ENCODE data around the gene XPO6.

Gene XPO6

GRCh38 chr16:28062261-28062846 lies 149.4 kb downstream of the XPO6 start:
- TF ChIP-seq CTCF (IDR thresholded peaks at IDR 0.05; ENCODE audit: insufficient read depth, low read depth, low read length, missing control alignments): no peak
- no peak overlapping the region for H3K4me3 ChIP-seq (ENCODE audit: low read length)

GRCh38 chr16:28061352-28062101 lies 150.2 kb downstream of the XPO6 start:
- no peak for DNase-seq (ENCODE audit: low read depth)
- H3K4me3 ChIP-seq (ENCODE audit: low read length): no peak overlapping the region
- TF ChIP-seq CTCF (IDR thresholded peaks at IDR 0.05; ENCODE audit: insufficient read depth, low read depth, low read length, missing control alignments): no peak

More at GRCh38 chr16:28062261-28062846, 149.4 kb downstream of the XPO6 start:
- no peak for DNase-seq (ENCODE audit: low read depth)

GRCh38 chr16:28059841-28060575 lies 151.8 kb downstream of the XPO6 start:
- DNase-seq (ENCODE audit: low read depth): no peak
- no peak for TF ChIP-seq CTCF (IDR thresholded peaks at IDR 0.05; ENCODE audit: insufficient read depth, low read depth, low read length, missing control alignments)
- H3K4me3 ChIP-seq (ENCODE audit: low read length): no peak overlapping the region

GRCh38 chr16:28058839-28059589 lies 152.8 kb downstream of the XPO6 start:
- DNase-seq (ENCODE audit: low read depth): no peak
- H3K4me3 ChIP-seq (ENCODE audit: low read length): no peak overlapping the region
- no peak for TF ChIP-seq CTCF (IDR thresholded peaks at IDR 0.05; ENCODE audit: insufficient read depth, low read depth, low read length, missing control alignments)

- DNase-seq (ENCODE audit: low read depth): no peak
- no peak for TF ChIP-seq CTCF (IDR thresholded peaks at IDR 0.05; ENCODE audit: insufficient read depth, low read depth, low read length, missing control alignments)
- H3K4me3 ChIP-seq (ENCODE audit: low read length): no peak overlapping the region
Observed at GRCh38 chr16:28057949-28058348, 153.8 kb downstream of the XPO6 start.

GRCh38 chr16:28053461-28053860 lies 158.3 kb downstream of the XPO6 start:
- TF ChIP-seq CTCF (IDR thresholded peaks at IDR 0.05; ENCODE audit: insufficient read depth, low read depth, low read length, missing control alignments): no peak
- H3K4me3 ChIP-seq (ENCODE audit: low read length): no peak overlapping the region
- no peak for DNase-seq (ENCODE audit: low read depth)
